ENCODE results near the gene ENTPD2.

DNA sequence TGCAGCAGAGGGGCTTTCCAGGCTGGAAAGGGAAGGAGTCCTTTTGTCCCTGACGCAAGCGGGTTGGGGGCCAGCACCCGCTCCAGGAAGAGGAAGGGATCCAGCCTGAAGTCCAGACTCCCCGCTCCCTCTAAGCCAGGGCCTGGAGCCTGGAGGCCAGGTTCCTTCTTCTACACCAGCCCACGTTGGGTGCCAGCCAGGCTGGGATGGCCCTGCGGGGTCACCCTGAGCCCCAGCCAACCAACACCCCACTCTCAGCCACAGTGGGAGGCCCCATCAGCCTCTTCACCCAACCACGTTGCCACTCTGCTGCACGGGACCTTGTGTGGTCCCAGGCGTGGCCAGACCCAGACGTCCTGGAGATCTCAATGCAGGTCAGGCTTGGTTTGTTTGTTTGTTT lies 21.0 kb downstream of the ENTPD2 start:
- TF ChIP-seq, protein P1, sequence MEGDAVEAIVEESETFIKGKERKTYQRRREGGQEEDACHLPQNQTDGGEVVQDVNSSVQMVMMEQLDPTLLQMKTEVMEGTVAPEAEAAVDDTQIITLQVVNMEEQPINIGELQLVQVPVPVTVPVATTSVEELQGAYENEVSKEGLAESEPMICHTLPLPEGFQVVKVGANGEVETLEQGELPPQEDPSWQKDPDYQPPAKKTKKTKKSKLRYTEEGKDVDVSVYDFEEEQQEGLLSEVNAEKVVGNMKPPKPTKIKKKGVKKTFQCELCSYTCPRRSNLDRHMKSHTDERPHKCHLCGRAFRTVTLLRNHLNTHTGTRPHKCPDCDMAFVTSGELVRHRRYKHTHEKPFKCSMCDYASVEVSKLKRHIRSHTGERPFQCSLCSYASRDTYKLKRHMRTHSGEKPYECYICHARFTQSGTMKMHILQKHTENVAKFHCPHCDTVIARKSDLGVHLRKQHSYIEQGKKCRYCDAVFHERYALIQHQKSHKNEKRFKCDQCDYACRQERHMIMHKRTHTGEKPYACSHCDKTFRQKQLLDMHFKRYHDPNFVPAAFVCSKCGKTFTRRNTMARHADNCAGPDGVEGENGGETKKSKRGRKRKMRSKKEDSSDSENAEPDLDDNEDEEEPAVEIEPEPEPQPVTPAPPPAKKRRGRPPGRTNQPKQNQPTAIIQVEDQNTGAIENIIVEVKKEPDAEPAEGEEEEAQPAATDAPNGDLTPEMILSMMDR (IDR thresholded peaks at IDR 0.05), result no peak
- TF ChIP-seq POLR2A (IDR thresholded peaks at IDR 0.05) (no peak), EP300 (IDR thresholded peaks at IDR 0.05; ENCODE audit: low read depth) (no peak), POLR2AphosphoS5 (IDR thresholded peaks at IDR 0.05) (no peak)

All from transverse colon (tissue), 4 donors.